ENCODE data around the gene SIX3.

The SIX3 gene

GRCh38 chr2:44941551-44942234 is at the start of gene SIX3:
Gene SIX3, plus strand, starts transcription at chr2:44941702. Its CDS starts 403 bp downstream, at chr2:44942105.
- peak in 2 of 3 donors; percentile 8 to 34 for DNase-seq (ENCODE audit: low read depth in 2 of 3, low spot score in 1 of 3)

- peak in 1 of 3 donors; percentile 1 for DNase-seq (ENCODE audit: low read depth in 2 of 3, low spot score in 1 of 3)
These were observed 47.4 kb upstream of the SIX3 start for GRCh38 chr2:44894058-44894457.

GRCh38 chr2:44895061-44895460 is 46.4 kb upstream of the SIX3 start:
- DNase-seq (ENCODE audit: low read depth in 2 of 3, low spot score in 1 of 3), result no peak

GRCh38 chr2:44897406-44897805 is 44.1 kb upstream of the SIX3 start:
- DNase-seq (ENCODE audit: low read depth in 2 of 3, low spot score in 1 of 3), result no peak

- DNase-seq (ENCODE audit: low read depth in 2 of 3, low spot score in 1 of 3), result no peak
These were observed 39.0 kb upstream of the SIX3 start for GRCh38 chr2:44902217-44903137.

- DNase-seq (ENCODE audit: low read depth in 2 of 3, low spot score in 1 of 3), result no peak
These were observed 36.9 kb upstream of the SIX3 start for GRCh38 chr2:44904578-44904977.

- DNase-seq (ENCODE audit: low read depth in 2 of 3, low spot score in 1 of 3), result no peak
These were observed 34.5 kb upstream of the SIX3 start for GRCh38 chr2:44906972-44907371.

GRCh38 chr2:44909831-44910230 is 31.7 kb upstream of the SIX3 start:
- no peak for DNase-seq (ENCODE audit: low read depth in 2 of 3, low spot score in 1 of 3)

GRCh38 chr2:44912660-44913059 is 28.8 kb upstream of the SIX3 start:
- no peak for DNase-seq (ENCODE audit: low read depth in 2 of 3, low spot score in 1 of 3)

GRCh38 chr2:44916291-44916690 is 25.2 kb upstream of the SIX3 start:
- DNase-seq (ENCODE audit: low read depth in 2 of 3, low spot score in 1 of 3), result no peak

GRCh38 chr2:44918095-44918775 is 23.3 kb upstream of the SIX3 start:
- DNase-seq (ENCODE audit: low read depth in 2 of 3, low spot score in 1 of 3), result no peak

- DNase-seq (ENCODE audit: low read depth in 2 of 3, low spot score in 1 of 3), result no peak
These were observed 20.8 kb upstream of the SIX3 start for GRCh38 chr2:44920751-44921150.

- DNase-seq (ENCODE audit: low read depth in 2 of 3, low spot score in 1 of 3), result no peak
These were observed 18.7 kb upstream of the SIX3 start for GRCh38 chr2:44922776-44923175.

GRCh38 chr2:44925561-44926136 is 15.9 kb upstream of the SIX3 start:
- DNase-seq (ENCODE audit: low read depth in 2 of 3, low spot score in 1 of 3), result no peak

- no peak for DNase-seq (ENCODE audit: low read depth in 2 of 3, low spot score in 1 of 3)
These were observed 14.5 kb upstream of the SIX3 start for GRCh38 chr2:44926957-44927356.

GRCh38 chr2:44927985-44928482 is 13.5 kb upstream of the SIX3 start:
- no peak for DNase-seq (ENCODE audit: low read depth in 2 of 3, low spot score in 1 of 3)

- DNase-seq (ENCODE audit: low read depth in 2 of 3, low spot score in 1 of 3), result no peak
These were observed 12.9 kb upstream of the SIX3 start for GRCh38 chr2:44928483-44929158.

GRCh38 chr2:44929159-44929734 is 12.3 kb upstream of the SIX3 start:
- no peak for DNase-seq (ENCODE audit: low read depth in 2 of 3, low spot score in 1 of 3)

- DNase-seq (ENCODE audit: low read depth in 2 of 3, low spot score in 1 of 3), result no peak
These were observed 11.7 kb upstream of the SIX3 start for GRCh38 chr2:44929735-44930273.

All from stimulated activated CD4-positive, alpha-beta T cell treated with anti-CD3 and anti-CD28 coated beads, Interleukin-12 subunit alpha, Interleukin-12 subunit beta, amount 100 ng/mL, for 48 hours (primary cell).